Stimulated activated CD8-positive, alpha-beta memory T cell treated with anti-CD3 and anti-CD28 coated beads, Interleukin-15, amount 100 ng/mL, for 4 hours (primary cell): Measurements from ENCODE around the gene HDLBP.

Experiments
- DNase-seq, 2 donors: peaks; one replicate each; pipeline ENCODE4 v3.0.0-alpha.2; 2020; ENCODE audit warnings: low read depth in 2 of 2

Gene HDLBP

DNA sequence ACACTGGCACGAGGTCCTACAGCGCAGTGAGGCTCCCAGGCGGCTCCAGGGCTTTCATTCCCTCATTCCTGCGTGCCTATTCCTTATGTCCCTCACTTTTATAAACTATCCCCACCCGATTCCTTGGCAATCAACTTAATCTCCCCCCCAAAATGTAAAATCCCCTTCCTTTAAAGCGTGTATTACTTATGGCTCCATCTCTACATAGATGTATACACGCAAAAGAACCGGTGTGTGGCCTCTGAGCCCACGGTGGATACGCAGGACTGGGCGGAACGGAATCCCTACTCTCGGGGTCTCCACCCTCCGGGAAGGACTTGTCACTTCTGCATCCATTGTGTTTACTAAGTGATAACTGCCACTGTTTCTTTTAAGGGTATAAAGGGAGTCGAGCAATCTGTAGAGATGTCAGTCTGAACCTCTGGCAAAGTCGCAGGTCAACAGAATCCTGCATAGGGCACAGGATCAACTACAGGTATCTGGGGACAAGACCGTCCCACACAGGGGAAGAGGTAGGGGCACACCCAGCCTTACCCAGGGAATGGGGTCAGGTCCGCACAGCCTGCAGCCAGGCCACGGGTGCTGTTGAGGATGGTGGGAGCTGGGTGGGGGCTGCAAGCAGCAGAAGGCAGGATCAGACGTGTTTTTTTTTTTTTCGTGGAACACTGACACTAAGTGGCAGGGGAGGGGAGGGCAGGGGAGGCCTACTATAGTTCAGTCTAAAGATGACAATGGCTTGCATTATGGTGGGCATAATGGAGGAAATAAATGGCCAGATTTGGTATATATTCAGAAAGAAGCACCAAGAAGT is 42.1 kb downstream of the HDLBP start:
- DNase-seq: no peak

GRCh38 chr2:241272303-241273209 is 42.9 kb downstream of the HDLBP start:
- peak; percentile 11 to 29 for DNase-seq

DNA sequence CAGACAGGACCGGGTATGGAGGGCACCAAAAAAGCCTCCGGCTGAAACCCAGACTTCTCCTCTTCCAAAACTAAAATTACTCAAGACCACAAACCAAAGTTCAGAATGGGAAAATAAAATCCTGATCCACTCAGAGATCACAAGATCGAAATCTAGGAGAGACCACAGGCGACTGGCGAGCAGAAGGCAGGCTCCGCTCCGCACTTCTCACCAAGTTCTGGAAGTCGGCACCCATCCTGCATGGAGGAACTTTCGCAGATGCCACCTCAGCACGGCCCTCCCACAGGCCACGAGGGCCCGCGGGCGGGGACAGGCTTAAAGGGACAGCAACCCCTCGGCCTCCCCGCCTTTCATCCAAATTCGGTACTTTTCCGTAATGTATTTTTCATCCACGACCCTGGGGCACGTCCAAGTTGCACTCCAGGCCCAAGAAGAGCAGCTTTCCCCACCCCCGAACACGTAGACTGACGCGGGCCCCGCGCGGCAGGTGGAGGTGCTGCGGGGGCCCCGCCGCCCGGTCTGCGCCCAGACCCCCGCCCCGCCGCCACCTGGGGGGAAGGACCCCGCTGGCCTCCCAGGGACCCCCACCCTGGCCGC is 43.7 kb downstream of the HDLBP start:
- DNase-seq: peak; percentile 23 to 31

DNA sequence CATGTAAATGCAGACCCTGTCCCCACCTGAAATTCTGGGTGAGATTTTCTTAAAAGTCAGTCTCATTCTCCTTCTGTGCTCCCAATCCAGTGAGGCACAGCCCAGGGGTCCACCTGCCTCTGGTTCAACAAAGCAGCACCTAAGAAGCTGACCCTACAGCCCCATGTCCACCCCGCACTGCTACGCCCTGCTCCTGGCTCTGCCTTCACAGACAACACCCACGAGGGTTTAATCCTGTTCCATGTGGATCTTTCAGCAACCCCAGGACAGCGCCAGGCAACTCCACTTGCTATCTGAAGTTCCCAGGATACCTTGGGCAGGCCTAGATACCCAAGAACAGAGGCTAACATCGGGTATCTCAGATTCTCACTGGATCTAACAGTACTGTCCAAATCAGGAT is 44.9 kb downstream of the HDLBP start:
- DNase-seq: no peak

GRCh38 chr2:241269707-241270520 is 45.6 kb downstream of the HDLBP start:
- no peak for DNase-seq

DNA sequence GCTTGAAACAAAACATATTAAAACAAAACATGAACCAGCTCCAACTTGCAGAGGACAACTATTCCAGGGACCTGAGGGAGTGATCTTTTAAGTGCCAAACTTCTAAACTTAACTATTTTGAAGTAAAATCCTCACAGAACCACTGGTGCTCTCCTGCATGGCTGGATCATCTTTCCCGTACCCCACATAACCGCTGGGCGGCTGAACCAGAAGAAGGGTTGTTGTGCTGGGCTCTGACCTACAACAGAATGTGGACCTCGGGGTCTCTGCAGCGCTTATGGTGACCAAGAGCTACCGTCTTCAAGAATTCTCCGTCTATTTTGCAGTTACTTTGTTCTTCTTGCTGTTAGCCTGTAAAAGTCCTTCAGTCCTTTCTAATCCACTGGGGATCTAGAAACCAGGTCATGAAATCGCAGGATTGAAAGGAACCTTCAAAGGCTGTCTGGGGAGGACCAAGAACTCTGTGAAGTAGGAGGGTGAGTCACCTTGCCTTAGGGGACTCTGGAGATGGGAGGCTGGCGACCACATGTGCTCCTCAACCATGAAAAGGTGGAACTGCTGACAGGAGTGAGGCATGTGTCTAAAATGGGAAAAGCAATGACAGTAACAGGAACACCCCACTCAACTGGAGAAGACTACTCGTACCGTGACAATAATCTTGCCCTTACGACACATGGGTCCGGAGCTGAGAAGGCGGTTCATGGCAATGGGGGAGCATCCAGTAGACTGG is 46.6 kb downstream of the HDLBP start:
- no peak for DNase-seq

- DNase-seq: no peak
These were observed 47.2 kb downstream of the HDLBP start for GRCh38 chr2:241268306-241268705.

- no peak for DNase-seq
These were observed 48.0 kb downstream of the HDLBP start for GRCh38 chr2:241267249-241268067.

- no peak for DNase-seq
These were observed 50.0 kb downstream of the HDLBP start for GRCh38 chr2:241265506-241265905.

GRCh38 chr2:241263061-241263460 is 52.4 kb downstream of the HDLBP start:
- no peak for DNase-seq

GRCh38 chr2:241261628-241262027 is 53.8 kb downstream of the HDLBP start:
- no peak for DNase-seq

- DNase-seq: no peak
These were observed 54.6 kb downstream of the HDLBP start for GRCh38 chr2:241260911-241261310.

DNA sequence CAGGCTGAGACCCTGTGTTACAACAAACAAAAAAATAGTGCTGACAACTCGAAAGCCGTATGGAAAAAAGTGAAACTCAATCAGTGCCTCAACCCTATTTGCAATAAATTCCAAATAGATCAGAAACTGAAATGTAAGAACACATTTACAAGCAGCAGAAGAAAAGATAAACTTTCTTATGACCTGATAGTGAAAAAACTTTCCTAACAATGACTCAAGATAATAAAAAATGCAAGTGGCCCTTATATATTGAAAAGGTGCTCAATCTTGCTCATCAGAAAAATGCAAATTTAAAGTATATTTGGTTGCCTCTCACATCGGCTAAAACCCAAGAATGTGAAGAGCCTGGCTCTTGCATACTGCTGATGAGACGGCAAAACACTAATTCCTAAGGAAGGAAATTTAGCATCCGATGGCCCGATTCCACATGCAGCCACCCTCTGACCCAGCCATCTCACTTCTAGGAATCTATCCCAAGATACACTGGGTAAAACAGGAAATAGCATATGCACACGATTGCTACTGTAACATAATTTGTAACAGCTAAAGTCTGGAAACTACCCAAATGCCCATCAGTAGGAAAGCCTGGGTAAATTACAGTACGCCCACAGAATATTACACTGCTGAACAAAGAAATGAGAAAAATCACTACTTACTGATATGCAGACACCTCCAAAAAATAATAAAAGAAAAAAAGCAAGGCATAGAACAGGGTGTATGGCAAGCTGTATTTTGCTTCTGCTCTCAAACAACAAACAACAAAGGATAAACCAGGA is 56.8 kb downstream of the HDLBP start:
- DNase-seq: no peak

DNA sequence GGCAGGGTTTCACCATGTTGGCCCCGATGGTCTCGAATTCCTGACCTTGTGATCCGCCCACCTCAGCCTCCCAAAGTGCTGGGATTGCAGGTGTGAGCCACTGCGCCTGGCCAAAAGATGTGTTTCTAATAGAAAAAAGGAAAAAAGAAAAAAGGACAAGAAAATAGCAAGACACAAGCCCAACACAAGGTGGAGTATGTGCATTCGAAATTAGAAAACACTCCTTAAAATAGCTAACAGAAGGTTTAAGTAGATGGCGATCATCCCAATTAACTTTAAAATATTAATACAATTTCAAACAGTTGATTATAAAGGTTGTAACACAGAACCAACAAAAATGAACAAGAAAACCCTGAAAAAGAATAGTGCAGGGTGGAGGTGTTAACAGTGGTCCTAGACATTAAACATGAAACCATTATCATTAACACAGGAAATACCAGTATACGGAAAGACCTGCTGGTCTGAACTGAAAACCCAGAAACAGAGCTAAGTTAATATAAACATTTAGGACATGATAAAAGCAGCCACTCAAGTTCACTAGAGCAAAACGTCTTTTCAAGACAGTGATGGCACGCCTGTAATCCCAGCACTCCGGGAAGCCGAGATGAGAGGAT is 57.9 kb downstream of the HDLBP start:
- no peak for DNase-seq

- DNase-seq: no peak
These were observed 59.3 kb downstream of the HDLBP start for GRCh38 chr2:241256168-241256545.

DNA sequence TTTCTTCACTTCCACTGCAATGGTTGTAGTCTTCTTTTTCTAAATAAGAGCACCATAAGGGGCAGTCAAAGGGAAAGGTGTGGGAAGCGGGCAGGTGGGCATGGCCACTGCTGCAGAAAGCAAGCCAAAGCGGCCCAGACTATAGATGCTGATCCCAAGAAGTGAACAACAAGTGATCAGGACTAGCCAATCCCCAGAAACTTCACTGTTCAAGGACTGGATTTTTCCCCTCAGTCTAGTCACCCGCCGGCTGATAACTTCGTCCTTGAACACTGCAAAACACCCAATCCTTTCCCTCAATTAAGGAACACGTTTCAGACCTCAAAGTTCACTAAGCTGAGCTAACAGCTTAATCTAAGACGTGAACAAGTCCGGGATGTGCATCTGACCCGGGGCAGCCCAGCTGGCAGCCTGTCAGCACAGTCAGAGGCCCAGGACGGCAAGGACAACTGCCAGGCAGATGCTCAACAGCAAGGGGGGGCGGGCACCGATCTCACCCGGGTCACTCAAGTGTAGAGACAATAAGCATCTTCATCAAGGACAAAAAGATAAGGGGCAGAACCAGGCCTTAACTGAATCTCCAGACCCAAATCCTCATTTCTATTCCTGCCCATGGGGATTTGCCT is 59.8 kb downstream of the HDLBP start:
- DNase-seq: no peak

GRCh38 chr2:241254904-241255351 is 60.5 kb downstream of the HDLBP start:
- no peak for DNase-seq

GRCh38 chr2:241252778-241253475 is 62.5 kb downstream of the HDLBP start:
- DNase-seq: no peak
